SK-N-SH treated with all-trans-retinoic acid at 6 μM for 48 hours (cell line): ENCODE measurements around the gene YIPF1.

Experiments
- ATAC-seq: fragments of 200-7000 bp; cut with Tn5 transposase; 3 replicates; pipeline ENCODE4 v1.9.1; 2020; ENCODE audit warnings: mild to moderate bottlenecking, moderate library complexity
- ARNTL ChIP-seq: fragments of 450-650 bp; formaldehyde crosslinking; IDR thresholded peaks from 2 replicates; pipeline ENCODE4 v1.5.0; 2020; ENCODE audit warnings: low read depth, mild to moderate bottlenecking, moderate library complexity, borderline replicate concordance
- BACH2 ChIP-seq: fragments of 250-450 bp; sonication (Bioruptor Pico); IDR thresholded peaks from 2 replicates; pipeline ENCODE4 v1.9.0; 2021; ENCODE audit warnings: mild to moderate bottlenecking, borderline replicate concordance
- CSDC2 ChIP-seq: fragments of 250-450 bp; sonication (Bioruptor Pico); IDR thresholded peaks from 2 replicates; pipeline ENCODE4 v1.5.0; 2020; ENCODE audit warnings: mild to moderate bottlenecking, moderate library complexity
- ESRRG ChIP-seq: fragments of 250-450 bp; sonication (Bioruptor Pico); IDR thresholded peaks from 2 replicates; pipeline ENCODE4 v1.6.1; 2021; ENCODE audit warnings: mild to moderate bottlenecking
- GLIS3 ChIP-seq: fragments of 250-450 bp; sonication (Bioruptor Pico); IDR thresholded peaks from 2 replicates; pipeline ENCODE4 v1.5.0; 2020; ENCODE audit warnings: mild to moderate bottlenecking, moderate library complexity
- ISL1 ChIP-seq: fragments of 250-450 bp; sonication (Bioruptor Pico); IDR thresholded peaks from 2 replicates; pipeline ENCODE4 v2.1.2; 2022; ENCODE audit warnings: mild to moderate bottlenecking, moderate library complexity
- OSR1 ChIP-seq: fragments of 250-450 bp; sonication (Bioruptor Pico); IDR thresholded peaks from 2 replicates; pipeline ENCODE4 v1.8.0; 2022; ENCODE audit warnings: moderate library complexity, mild to moderate bottlenecking, inconsistent platforms
- PPARA ChIP-seq: fragments of 250-450 bp; sonication (Bioruptor Pico); IDR thresholded peaks from 2 replicates; pipeline ENCODE4 v1.5.0; 2020; ENCODE audit warnings: mild to moderate bottlenecking, borderline replicate concordance
- RARB ChIP-seq: fragments of 250-450 bp; sonication (Bioruptor Pico); IDR thresholded peaks from 2 replicates; pipeline ENCODE4 v1.8.0; 2021; ENCODE audit warnings: mild to moderate bottlenecking, moderate library complexity
- SNAI2 ChIP-seq: fragments of 250-450 bp; sonication (Bioruptor Pico); IDR thresholded peaks from 2 replicates; pipeline ENCODE4 v1.5.0; 2020; ENCODE audit warnings: mild to moderate bottlenecking, moderate library complexity
- TCF4 ChIP-seq: fragments of 250-450 bp; sonication (Bioruptor Pico); IDR thresholded peaks from 2 replicates; pipeline ENCODE4 v1.8.0; 2021; ENCODE audit warnings: mild to moderate bottlenecking, moderate library complexity, borderline replicate concordance
- TOX ChIP-seq: fragments of 250-450 bp; sonication (Bioruptor Pico); IDR thresholded peaks from 2 replicates; pipeline ENCODE4 v1.8.0; 2021; ENCODE audit warnings: mild to moderate bottlenecking, moderate library complexity, borderline replicate concordance
- ZC3H10 ChIP-seq: fragments of 250-450 bp; sonication (Bioruptor Pico); IDR thresholded peaks from 2 replicates; pipeline ENCODE4 v1.5.1; 2021; ENCODE audit warnings: mild to moderate bottlenecking, moderate library complexity
- ZFP3 ChIP-seq: fragments of 250-450 bp; sonication (Bioruptor Pico); IDR thresholded peaks from 2 replicates; pipeline ENCODE4 v1.5.0; 2020; ENCODE audit warnings: mild to moderate bottlenecking, moderate library complexity
- ZNF565 ChIP-seq: fragments of 450-650 bp; formaldehyde crosslinking; conservative IDR thresholded peaks from 2 replicates; pipeline ENCODE4 v1.5.0; 2020; ENCODE audit warnings: low read depth, mild to moderate bottlenecking, moderate library complexity
- ZNF70 ChIP-seq: fragments of 450-650 bp; formaldehyde crosslinking; IDR thresholded peaks from 2 replicates; pipeline ENCODE4 v1.5.0; 2020; ENCODE audit warnings: mild to moderate bottlenecking, moderate library complexity
- ZNF8 ChIP-seq: fragments of 450-650 bp; formaldehyde crosslinking; IDR thresholded peaks from 2 replicates; pipeline ENCODE4 v1.5.0; 2020; ENCODE audit warnings: mild to moderate bottlenecking, moderate library complexity
- TF ChIP-seq, protein P1 (sequence below): fragments of 250-450 bp; sonication (Bioruptor Pico); IDR thresholded peaks from 2 replicates; pipeline ENCODE4 v1.8.0; 2020; ENCODE audit warnings: mild to moderate bottlenecking, moderate library complexity, borderline replicate concordance
- TF ChIP-seq, protein P2 (sequence below): fragments of 250-450 bp; sonication (Bioruptor Pico); IDR thresholded peaks from 2 replicates; pipeline ENCODE4 v1.5.1; 2020; ENCODE audit warnings: low read depth, mild to moderate bottlenecking, moderate library complexity
- TF ChIP-seq, protein P3 (sequence below): fragments of 250-450 bp; sonication (Bioruptor Pico); IDR thresholded peaks from 2 replicates; pipeline ENCODE4 v1.5.0; 2020; ENCODE audit warnings: mild to moderate bottlenecking, moderate library complexity

Gene YIPF1

DNA sequence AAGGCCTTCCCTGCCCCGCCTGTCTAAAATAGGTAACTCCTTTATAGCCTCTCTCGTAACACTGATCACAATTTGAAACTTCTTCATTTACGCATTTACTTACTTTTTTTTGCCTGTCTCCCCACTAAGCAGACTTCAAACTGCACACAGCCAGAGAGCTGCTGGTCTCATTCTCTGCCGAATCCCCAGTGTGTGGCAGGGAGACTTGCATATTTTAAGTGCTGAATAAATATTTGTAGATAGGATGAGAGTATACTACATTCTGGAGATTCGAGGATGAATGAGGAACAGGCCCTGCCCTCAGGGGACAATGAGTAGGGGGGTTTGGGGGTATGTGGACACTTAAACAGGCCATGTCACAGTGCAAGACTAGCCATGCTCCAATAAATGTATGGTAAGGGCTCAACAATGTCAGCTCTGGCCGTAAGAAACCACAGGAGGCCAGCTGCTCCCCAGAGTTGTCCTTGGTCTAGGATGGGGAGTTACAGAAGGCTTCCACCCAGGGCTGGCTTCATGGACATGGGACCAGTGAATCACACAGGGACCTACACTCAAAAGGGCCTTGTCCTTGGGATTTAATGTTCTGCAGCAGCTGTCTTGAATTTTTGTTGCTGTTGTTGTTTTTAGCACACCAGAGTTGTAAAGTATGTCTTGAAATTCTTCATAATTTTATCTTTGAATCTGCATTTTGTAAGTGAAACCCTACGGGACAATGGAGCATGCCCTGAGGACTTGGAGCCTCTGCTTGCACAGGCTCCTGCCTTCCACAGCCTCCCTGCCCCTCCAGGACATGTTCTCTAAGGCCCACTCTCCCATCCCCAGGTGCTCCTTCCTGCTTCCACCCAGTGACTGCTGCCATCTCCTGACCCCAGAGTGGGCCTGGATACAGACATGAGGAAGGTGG lies 12.9 kb upstream of the YIPF1 start:
- TF ChIP-seq ISL1 (CRISPR knock-in tag) (no peak), RARB (CRISPR knock-in tag) (no peak), SNAI2 (CRISPR knock-in tag) (no peak), ZNF8 (CRISPR knock-in tag) (no peak), GLIS3 (CRISPR knock-in tag) (no peak), ESRRG (CRISPR knock-in tag) (no peak), CSDC2 (CRISPR knock-in tag) (no peak), ZNF70 (no peak), TOX (CRISPR knock-in tag) (no peak)
- TF ChIP-seq, protein P1, sequence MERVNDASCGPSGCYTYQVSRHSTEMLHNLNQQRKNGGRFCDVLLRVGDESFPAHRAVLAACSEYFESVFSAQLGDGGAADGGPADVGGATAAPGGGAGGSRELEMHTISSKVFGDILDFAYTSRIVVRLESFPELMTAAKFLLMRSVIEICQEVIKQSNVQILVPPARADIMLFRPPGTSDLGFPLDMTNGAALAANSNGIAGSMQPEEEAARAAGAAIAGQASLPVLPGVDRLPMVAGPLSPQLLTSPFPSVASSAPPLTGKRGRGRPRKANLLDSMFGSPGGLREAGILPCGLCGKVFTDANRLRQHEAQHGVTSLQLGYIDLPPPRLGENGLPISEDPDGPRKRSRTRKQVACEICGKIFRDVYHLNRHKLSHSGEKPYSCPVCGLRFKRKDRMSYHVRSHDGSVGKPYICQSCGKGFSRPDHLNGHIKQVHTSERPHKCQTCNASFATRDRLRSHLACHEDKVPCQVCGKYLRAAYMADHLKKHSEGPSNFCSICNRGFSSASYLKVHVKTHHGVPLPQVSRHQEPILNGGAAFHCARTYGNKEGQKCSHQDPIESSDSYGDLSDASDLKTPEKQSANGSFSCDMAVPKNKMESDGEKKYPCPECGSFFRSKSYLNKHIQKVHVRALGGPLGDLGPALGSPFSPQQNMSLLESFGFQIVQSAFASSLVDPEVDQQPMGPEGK, result no peak
- no peak for ATAC-seq

DNA sequence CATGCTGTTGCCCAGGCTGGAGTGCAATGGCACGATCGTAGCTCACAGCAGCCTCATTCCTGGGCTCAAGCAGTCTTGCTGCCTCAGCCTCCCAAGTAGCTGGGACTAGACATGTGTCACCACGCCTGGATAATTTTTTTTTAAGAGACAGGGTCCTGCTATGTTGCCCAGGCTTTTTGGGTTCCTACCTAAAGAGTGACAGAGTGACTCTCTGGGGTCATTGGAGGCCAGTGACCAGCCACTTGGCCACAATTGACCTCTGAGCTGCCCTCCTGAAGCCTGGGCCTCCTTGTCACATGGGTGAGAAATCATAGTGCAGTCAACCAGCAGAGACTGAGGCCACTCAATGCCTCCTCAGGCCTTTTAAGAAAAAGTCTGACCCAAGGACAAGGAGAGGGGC lies 10.1 kb upstream of the YIPF1 start:
- no peak for ATAC-seq
- no peak for TF ChIP-seq ZC3H10 (CRISPR knock-in tag)
- TF ChIP-seq BACH2 (CRISPR knock-in tag), result no peak
- no peak for TF ChIP-seq TOX (CRISPR knock-in tag)
- TF ChIP-seq, protein P2, sequence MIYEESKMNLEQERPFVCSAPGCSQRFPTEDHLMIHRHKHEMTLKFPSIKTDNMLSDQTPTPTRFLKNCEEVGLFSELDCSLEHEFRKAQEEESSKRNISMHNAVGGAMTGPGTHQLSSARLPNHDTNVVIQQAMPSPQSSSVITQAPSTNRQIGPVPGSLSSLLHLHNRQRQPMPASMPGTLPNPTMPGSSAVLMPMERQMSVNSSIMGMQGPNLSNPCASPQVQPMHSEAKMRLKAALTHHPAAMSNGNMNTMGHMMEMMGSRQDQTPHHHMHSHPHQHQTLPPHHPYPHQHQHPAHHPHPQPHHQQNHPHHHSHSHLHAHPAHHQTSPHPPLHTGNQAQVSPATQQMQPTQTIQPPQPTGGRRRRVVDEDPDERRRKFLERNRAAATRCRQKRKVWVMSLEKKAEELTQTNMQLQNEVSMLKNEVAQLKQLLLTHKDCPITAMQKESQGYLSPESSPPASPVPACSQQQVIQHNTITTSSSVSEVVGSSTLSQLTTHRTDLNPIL (CRISPR knock-in tag), result no peak
- TF ChIP-seq, protein P3, sequence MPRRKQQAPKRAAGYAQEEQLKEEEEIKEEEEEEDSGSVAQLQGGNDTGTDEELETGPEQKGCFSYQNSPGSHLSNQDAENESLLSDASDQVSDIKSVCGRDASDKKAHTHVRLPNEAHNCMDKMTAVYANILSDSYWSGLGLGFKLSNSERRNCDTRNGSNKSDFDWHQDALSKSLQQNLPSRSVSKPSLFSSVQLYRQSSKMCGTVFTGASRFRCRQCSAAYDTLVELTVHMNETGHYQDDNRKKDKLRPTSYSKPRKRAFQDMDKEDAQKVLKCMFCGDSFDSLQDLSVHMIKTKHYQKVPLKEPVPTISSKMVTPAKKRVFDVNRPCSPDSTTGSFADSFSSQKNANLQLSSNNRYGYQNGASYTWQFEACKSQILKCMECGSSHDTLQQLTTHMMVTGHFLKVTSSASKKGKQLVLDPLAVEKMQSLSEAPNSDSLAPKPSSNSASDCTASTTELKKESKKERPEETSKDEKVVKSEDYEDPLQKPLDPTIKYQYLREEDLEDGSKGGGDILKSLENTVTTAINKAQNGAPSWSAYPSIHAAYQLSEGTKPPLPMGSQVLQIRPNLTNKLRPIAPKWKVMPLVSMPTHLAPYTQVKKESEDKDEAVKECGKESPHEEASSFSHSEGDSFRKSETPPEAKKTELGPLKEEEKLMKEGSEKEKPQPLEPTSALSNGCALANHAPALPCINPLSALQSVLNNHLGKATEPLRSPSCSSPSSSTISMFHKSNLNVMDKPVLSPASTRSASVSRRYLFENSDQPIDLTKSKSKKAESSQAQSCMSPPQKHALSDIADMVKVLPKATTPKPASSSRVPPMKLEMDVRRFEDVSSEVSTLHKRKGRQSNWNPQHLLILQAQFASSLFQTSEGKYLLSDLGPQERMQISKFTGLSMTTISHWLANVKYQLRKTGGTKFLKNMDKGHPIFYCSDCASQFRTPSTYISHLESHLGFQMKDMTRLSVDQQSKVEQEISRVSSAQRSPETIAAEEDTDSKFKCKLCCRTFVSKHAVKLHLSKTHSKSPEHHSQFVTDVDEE (CRISPR knock-in tag), result no peak
- TF ChIP-seq CSDC2 (CRISPR knock-in tag), result no peak
- TF ChIP-seq ZNF8 (CRISPR knock-in tag), result no peak
- no peak for TF ChIP-seq TCF4 (CRISPR knock-in tag)
- no peak for TF ChIP-seq ZFP3
- TF ChIP-seq OSR1 (CRISPR knock-in tag), result no peak
- TF ChIP-seq ZNF70, result no peak
- no peak for TF ChIP-seq PPARA
- TF ChIP-seq RARB (CRISPR knock-in tag), result no peak
- TF ChIP-seq ARNTL, result no peak
- TF ChIP-seq, protein P1, result no peak
- no peak for TF ChIP-seq ZNF565 (CRISPR knock-in tag)
- no peak for TF ChIP-seq ESRRG (CRISPR knock-in tag)

DNA sequence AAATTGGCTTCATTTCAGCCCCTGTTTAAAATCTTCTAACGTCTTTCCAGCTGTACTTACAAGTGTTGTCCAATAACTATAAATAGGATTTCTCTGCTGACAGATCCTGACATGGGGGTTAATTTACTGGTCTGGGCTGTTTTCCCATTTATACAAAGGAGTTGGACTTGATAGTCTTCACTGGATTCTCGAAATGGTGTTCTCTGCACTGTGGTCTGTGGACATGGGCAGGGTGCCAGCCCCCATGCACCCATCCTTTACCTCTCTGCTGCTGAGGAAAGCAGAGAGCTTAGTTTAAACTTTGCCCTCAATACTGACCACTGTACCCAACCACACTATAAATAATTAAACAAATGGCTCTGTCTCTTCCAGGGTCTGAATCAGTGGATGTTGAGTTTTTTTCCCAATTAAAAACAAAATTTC lies 9.6 kb upstream of the YIPF1 start:
- TF ChIP-seq ZFP3, result no peak
- ATAC-seq, result peak; percentile 30; the same call in 1 of the 3 replicates

DNA sequence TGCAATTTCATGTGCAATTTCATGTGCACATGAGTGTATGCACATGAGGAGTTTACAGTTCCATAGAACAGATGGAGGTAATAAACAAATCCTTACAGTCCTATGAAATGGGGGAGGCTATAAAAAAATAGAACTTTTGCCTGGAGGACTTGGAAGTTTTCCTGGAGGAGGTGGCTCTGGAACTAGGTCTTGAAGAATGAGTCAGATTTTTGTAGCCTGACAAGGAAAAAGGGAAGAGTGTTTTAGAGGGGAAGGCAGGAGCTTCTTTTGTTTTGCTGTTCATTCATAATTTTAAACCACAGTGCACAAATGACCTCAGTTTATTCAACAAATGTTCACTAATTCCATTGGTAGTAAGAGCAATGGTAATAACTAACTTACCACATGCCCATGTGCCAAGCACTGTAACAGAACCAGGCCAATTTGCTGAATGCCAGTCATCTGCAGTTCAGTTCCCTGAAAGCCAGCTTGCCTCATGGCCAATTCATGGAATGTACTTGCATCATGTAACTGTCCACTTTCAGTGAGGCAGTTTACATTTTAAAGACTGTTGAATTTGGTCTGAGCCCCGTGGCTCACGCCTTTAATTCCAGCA lies 7.1 kb upstream of the YIPF1 start:
- TF ChIP-seq, protein P2 (CRISPR knock-in tag), result no peak
- TF ChIP-seq ESRRG (CRISPR knock-in tag) (no peak), GLIS3 (CRISPR knock-in tag) (no peak), TOX (CRISPR knock-in tag) (no peak), ZNF565 (CRISPR knock-in tag) (no peak), RARB (CRISPR knock-in tag) (no peak), ARNTL (no peak), TCF4 (CRISPR knock-in tag) (no peak)
- ATAC-seq, result peak; percentile 65
